Natural killer cell (primary cell): ENCODE data around the gene LDLRAP1. TPM values are rescaled to one million over a fixed set of nuclear protein-coding genes. Genes with fewer than 3 reads are reported as not detected.

ENCODE experiments used
- ATAC-seq, 3 donors: fragments of 150-1000 bp in 2 of 3; fragments of 200-7000 bp in 1 of 3; cut with Tn5 transposase; 1 replicate in 1 of 3; 2 replicates in 2 of 3; pipeline ENCODE4 v1.10.0; 2021; ENCODE audit warnings: mild to moderate bottlenecking in 2 of 3, moderate library complexity in 2 of 3
- DNase-seq, 2 donors: peaks; one replicate each; pipeline versions ENCODE4 v3.0.0 to v3.0.0-alpha.2; 2013 to 2021; ENCODE audit warnings: mixed read lengths in 1 of 2
- H3K27ac ChIP-seq: one replicate; pipeline ENCODE4 v1.5.1; 2013; ENCODE audit warnings: mild to moderate bottlenecking, low read length
- H3K27me3 ChIP-seq: one replicate; pipeline ENCODE4 v1.6.1; 2013; ENCODE audit warnings: low read length; ENCODE audit not compliant: control insufficient read depth, insufficient read depth
- H3K36me3 ChIP-seq: one replicate; pipeline ENCODE4 v1.6.1; 2013; ENCODE audit warnings: low read length; ENCODE audit not compliant: control insufficient read depth, insufficient read depth
- H3K4me1 ChIP-seq: one replicate; pipeline ENCODE4 v1.6.1; 2013; ENCODE audit warnings: low read length; ENCODE audit not compliant: control insufficient read depth, insufficient read depth
- H3K4me3 ChIP-seq: one replicate; pipeline ENCODE4 v1.5.1; 2013; ENCODE audit warnings: low read length
- H3K9me3 ChIP-seq: one replicate; pipeline ENCODE4 v1.6.1; 2013; ENCODE audit warnings: low read length; ENCODE audit not compliant: control insufficient read depth, insufficient read depth
- H3K27ac Mint-ChIP-seq, 2 donors: one replicate each; pipeline ENCODE4 v1.8.0; 2022; ENCODE audit warnings: mild to moderate bottlenecking in 2 of 2, mixed read lengths in 2 of 2, moderate library complexity in 1 of 2
- H3K27me3 Mint-ChIP-seq, 2 donors: one replicate each; pipeline ENCODE4 v1.8.0; 2022; ENCODE audit warnings: low read depth in 2 of 2, mixed read lengths in 2 of 2
- H3K36me3 Mint-ChIP-seq: one replicate; pipeline ENCODE4 v1.8.0; 2022; ENCODE audit warnings: mixed read lengths
- H3K4me1 Mint-ChIP-seq, 2 donors: one replicate each; pipeline ENCODE4 v1.8.0; 2022; ENCODE audit warnings: mixed read lengths in 2 of 2
- H3K4me3 Mint-ChIP-seq: one replicate; pipeline ENCODE4 v1.8.0; 2022; ENCODE audit warnings: mild to moderate bottlenecking, moderate library complexity, mixed read lengths
- H3K9me3 Mint-ChIP-seq, 2 donors: one replicate each; pipeline ENCODE4 v1.8.0; 2022; ENCODE audit warnings: mixed read lengths in 2 of 2
- WGBS: methylation state at CpG from one replicate; pipeline ENCODE4 v1.1.7; 2013; ENCODE audit warnings: missing lambda C conversion rate; ENCODE audit not compliant: insufficient coverage; 5-methylcytosine and 5-hydroxymethylcytosine counted together
- intact Hi-C: fragments of 100-400 bp; cut with micrococcal nuclease; formaldehyde crosslinking; loops from one replicate; pipeline ENCODE4 v1.14.2; 2022
- total RNA-seq, 4 donors: library from RNA; stranded (reverse); fragments of 120-200 nt in 1 of 4; gene quantifications; one replicate each; pipeline versions ENCODE4 v1.2.3 to v1.2.4, GENCODE V29; 2013 to 2022
- TF ChIP-seq, protein P1 (sequence below): fragments of 200-600 bp; IDR thresholded peaks from one replicate; pipeline ENCODE4 v1.8.0; 2022; ENCODE audit warnings: antibody characterized with exemption

The LDLRAP1 gene
- total RNA-seq, 3 donors from 2014 or later (not counting 1 experiment from before 2014, with no cell fraction given) = 25.2 to 34.0 (median 27.4) TPM

DNA sequence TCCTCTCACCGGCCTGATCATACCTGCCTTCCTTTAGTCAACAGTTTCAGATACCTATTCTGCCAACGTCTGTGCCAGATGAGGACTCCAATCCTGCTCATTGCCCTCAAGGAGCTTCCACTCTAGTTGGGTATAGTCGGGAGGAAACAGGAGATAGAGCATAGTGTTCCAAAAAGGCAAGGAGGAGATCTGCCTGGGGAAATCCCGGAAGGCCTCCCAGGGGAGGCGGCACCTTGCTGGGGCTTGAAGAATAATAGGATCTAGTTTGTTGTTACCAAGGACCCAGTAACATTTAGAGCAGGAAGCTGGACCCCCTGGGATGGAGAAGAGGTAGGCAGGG lies 12.3 kb downstream of the LDLRAP1 start:
- peak overlapping the region in 1 of 2 donors; percentile 65 for H3K27ac Mint-ChIP-seq
- no peaks in the 10 kb centered on the region for H3K36me3 Mint-ChIP-seq
- no peaks in the 10 kb centered on the region for H3K27me3 ChIP-seq
- H3K4me1 ChIP-seq = peaks cover 67% of the 10 kb centered on the region
- H3K4me1 Mint-ChIP-seq = peaks cover 17 to 53% of the 10 kb centered on the region in 2 donors
- H3K4me3 Mint-ChIP-seq = peak overlapping the region; percentile 32
- intact Hi-C loops = no loop called here
- TF ChIP-seq, protein P1, sequence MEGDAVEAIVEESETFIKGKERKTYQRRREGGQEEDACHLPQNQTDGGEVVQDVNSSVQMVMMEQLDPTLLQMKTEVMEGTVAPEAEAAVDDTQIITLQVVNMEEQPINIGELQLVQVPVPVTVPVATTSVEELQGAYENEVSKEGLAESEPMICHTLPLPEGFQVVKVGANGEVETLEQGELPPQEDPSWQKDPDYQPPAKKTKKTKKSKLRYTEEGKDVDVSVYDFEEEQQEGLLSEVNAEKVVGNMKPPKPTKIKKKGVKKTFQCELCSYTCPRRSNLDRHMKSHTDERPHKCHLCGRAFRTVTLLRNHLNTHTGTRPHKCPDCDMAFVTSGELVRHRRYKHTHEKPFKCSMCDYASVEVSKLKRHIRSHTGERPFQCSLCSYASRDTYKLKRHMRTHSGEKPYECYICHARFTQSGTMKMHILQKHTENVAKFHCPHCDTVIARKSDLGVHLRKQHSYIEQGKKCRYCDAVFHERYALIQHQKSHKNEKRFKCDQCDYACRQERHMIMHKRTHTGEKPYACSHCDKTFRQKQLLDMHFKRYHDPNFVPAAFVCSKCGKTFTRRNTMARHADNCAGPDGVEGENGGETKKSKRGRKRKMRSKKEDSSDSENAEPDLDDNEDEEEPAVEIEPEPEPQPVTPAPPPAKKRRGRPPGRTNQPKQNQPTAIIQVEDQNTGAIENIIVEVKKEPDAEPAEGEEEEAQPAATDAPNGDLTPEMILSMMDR = no peak
- no peak overlapping the region for H3K4me3 ChIP-seq
- no peaks in the 10 kb centered on the region for H3K9me3 ChIP-seq
- no peaks in the 10 kb centered on the region for H3K9me3 Mint-ChIP-seq
- no peak overlapping the region for H3K27ac ChIP-seq
- peaks cover 20% of the 10 kb centered on the region for H3K36me3 ChIP-seq
- no peak for DNase-seq
- no peaks in the 10 kb centered on the region for H3K27me3 Mint-ChIP-seq
- no peak for ATAC-seq
- WGBS = 100% methylated on average over 4 of the region's 5 CpGs

DNA sequence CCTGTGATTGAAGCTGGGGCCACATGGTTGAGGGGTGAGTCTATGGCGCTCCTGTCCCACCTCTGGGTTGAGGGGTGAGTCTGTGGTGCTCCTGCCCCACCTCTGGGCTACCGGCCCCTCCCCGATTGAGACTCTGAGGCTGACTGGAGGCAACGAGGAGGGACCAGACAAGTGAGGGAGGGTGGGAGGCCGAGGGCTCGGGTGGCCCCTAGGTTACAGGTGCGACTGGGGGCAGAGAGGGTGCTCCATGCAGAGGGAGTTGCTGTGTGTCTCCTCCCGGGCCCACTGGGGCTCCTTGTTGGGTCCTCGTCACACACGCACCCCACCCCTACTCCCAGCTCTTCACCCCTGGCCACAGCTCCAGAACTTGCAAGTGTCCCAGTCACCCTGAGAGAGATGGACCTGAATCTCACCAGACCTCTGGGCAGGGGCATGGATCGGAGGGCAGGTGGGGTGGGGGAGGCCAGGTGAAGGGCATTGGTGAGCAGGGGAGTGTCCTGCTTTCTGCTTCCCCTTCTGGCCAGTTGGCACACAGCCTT lies 12.8 kb downstream of the LDLRAP1 start:
- Histone ChIP-seq H3K27ac (no peak overlapping the region), H3K36me3 (peaks cover 20% of the 10 kb centered on the region), H3K27me3 (no peaks in the 10 kb centered on the region), H3K4me3 (no peak overlapping the region), H3K4me1 (peaks cover 68% of the 10 kb centered on the region), H3K9me3 (no peaks in the 10 kb centered on the region)
- TF ChIP-seq, protein P1 = no peak
- ATAC-seq (no peak), DNase-seq (no peak)
- 90% methylated on average over 9 of the region's 11 CpGs for WGBS
- Mint-ChIP-seq H3K36me3 (no peaks in the 10 kb centered on the region), H3K27ac (peak overlapping the region in 1 of 2 donors; percentile 65), H3K4me3 (no peak overlapping the region), H3K9me3 (no peaks in the 10 kb centered on the region), H3K4me1 (peaks cover 16 to 53% of the 10 kb centered on the region in 2 donors), H3K27me3 (no peaks in the 10 kb centered on the region)
- intact Hi-C loops = no loop called here

DNA sequence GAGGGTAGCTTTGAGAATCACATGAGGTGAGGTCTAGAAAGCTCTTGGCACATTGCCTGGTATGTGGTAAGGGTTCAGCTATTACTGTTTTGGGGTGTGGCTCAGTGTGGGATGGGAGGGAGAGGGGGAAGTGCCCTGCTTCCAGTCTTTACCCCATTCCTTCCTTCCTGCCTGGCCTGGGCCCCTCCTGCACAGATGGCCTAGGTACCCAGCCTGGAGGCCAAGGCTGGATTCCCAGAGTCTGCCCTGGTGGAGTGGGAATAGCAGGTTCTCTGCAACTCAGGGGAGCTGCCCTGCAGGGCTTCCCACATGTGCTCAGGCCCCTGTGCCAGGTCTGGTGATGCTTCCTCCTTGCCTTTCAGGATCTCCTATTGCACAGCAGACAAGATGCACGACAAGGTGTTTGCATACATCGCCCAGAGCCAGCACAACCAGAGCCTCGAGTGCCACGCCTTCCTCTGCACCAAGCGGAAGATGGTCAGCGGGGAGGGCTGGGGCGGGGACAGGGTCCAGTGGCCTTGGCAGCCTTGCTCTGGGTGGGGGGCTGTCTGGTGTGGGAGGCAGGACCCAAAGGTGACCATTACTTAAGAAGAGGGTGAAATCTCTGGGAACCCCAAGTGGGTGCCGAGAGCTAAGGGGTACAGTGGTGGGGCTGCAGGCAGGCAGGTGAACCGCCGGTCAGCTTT lies 13.5 kb downstream of the LDLRAP1 start:
- TF ChIP-seq, protein P1 = no peak
- Mint-ChIP-seq H3K36me3 (no peaks in the 10 kb centered on the region), H3K27ac (no peak overlapping the region), H3K4me1 (peaks cover 18 to 54% of the 10 kb centered on the region in 2 donors), H3K27me3 (no peaks in the 10 kb centered on the region), H3K4me3 (no peak overlapping the region), H3K9me3 (no peaks in the 10 kb centered on the region)
- H3K36me3 ChIP-seq = peaks cover 20% of the 10 kb centered on the region
- 85% methylated on average over 10 of the region's 10 CpGs for WGBS
- H3K4me1 ChIP-seq = peaks cover 69% of the 10 kb centered on the region
- no peak overlapping the region for H3K4me3 ChIP-seq
- no peaks in the 10 kb centered on the region for H3K27me3 ChIP-seq
- no peaks in the 10 kb centered on the region for H3K9me3 ChIP-seq
- H3K27ac ChIP-seq = no peak overlapping the region
- ATAC-seq = no peak
- intact Hi-C loops = no loop called here
- peak in 1 of 2 donors; percentile 77 for DNase-seq
